GM21529 (cell line): ENCODE results near the gene KRT74.

ENCODE experiments used
- ATAC-seq: cut with Tn5 transposase; IDR thresholded peaks from one replicate; pipeline ENCODE4 v1.9.1; 2021; ENCODE audit not compliant: unreplicated experiment

KRT74 gene

DNA sequence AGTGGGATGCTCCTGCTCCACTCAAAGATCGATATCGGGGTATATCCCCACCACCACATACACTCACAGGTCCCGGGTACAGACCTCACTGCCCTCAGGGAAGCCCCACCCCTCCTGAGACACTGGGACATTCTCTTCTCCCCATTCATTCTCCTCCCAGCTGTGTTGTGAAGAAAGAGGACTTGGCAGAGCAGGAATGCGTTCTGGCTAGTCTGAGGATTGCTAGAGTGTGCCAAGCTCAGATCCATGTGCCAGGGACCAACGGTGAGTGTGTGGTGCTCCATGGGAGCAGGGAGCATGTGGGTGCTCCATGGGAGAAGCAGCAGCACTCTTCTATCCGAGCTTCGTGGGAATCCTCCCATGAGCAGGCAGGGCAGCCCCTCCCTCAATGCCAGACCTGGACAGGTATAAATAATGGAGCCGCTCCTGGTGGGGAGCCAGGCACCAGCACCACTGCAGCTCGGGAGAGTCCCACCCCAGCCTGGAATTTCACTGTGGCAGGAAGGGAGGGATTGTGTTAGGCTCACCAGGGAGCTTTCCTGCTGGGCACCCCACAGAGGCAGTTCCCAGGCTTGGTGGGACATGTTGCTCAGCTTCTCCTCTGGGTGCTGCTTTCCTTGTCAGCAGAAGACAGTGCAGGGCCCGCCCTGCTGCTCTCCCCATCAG lies 51.2 kb downstream of the KRT74 start:
- no peak for ATAC-seq

DNA sequence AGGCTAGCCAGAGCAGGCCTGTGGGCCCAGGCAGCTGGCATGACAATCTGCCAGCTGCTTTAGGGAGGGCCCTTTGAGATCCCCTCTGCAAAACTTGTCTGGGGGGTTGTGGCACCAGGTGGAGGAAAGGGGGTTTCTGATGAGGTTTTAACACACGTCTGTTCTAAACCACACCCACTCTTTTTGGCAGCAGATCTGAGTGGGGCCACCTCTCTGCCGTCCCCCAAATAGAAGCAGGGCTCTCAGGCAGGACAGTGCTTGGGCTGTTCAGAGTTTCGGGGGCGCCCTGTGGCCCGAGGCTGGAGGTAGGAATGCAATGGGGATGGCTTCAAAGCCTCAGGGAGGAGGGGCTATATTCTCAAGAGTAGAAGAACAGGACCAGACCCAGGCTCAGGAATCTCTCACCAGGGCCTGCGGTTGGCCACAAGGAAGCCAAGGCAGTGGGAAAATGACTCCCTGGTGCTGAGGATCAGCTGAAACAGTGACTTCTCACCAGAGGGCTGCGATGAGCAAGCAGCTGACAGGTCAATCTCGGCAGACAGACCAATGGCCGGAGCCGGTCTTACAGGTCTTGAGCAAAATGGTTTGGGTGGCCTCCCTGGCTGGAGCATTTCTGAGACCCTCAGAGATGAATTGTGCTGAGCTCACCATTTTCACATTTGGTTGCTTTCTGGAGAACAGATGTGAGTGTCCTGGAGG lies 51.9 kb downstream of the KRT74 start:
- no peak for ATAC-seq

DNA sequence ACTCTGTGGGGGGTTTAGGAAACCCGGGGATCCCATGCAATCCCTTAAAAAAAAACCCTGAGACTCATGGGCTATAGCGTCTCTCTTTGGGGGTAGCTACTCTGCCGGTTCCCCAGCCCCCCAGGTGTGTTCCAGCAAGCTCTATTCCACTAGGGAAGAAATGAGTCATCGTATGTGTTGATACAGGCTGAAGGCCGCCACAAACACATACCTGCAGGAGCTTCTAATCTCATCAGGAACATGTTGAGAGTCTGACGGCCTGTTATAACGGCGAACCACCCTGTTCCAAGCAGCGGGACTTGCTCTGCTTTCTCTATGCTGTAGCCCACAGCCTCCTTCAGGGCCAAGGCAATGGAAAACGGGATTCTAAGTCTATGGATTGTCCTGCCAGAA lies 52.5 kb downstream of the KRT74 start:
- no peak for ATAC-seq

DNA sequence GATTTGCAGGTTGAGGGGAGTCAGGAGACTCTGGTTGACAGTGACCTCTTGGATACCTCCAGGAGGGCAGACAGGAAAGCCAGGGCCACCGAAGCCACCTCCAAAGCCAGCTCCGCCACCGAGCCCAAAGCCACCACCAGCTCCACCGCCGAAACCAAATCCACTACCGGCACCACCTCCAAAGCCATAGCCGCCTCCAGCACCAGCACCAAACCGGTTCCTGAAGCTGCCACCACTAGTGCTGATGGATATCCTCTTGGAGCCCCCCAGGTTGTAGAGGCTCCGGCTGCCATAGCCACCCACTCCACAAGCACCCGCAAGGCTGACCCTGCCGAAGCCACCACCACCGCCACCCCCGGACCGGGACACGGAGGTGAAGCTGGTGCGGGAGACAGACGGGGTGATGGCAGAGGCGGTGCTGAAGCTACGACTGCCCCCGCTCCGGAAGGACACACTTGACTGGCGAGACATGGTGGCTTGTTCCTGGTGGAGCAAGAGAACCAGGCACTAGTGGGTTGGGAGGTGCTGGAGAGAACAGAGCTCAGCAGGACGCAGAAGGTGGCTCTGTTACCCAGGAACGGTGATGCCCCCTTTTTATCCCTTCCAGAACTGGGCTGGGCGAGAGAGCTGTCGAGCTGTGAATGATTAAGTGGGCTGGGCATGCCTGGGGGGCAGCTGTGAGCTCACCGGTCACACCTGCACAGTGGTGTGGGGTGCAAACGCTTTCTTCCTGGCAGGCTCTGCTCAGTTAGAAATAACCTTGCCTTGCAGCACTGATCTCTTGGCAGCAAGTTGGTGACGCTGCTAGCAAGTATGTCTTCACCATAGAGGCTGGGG lies 53.6 kb downstream of the KRT74 start, which contains the start of gene KRT5:
KRT5 (minus strand) TSS at position 569 of the 837 bp plus-strand sequence; CDS start at position 471, 98 bp downstream.
- no peak for ATAC-seq

DNA sequence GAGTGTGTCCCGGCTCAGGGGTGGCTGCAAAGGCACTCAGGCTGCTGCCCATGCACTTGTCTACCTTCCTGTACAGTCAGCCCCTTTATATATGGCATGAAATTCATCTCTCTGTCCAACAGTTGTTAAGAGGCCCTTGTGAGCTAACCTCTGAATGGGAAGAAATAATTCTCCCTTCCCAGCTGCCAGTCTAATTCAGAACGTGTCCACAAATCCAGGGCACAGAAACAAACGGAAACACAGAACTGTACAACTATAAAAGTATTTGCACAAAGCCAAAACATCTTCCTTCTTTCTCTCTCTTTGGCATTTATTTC lies 54.3 kb downstream of the KRT74 start:
- no peak for ATAC-seq

DNA sequence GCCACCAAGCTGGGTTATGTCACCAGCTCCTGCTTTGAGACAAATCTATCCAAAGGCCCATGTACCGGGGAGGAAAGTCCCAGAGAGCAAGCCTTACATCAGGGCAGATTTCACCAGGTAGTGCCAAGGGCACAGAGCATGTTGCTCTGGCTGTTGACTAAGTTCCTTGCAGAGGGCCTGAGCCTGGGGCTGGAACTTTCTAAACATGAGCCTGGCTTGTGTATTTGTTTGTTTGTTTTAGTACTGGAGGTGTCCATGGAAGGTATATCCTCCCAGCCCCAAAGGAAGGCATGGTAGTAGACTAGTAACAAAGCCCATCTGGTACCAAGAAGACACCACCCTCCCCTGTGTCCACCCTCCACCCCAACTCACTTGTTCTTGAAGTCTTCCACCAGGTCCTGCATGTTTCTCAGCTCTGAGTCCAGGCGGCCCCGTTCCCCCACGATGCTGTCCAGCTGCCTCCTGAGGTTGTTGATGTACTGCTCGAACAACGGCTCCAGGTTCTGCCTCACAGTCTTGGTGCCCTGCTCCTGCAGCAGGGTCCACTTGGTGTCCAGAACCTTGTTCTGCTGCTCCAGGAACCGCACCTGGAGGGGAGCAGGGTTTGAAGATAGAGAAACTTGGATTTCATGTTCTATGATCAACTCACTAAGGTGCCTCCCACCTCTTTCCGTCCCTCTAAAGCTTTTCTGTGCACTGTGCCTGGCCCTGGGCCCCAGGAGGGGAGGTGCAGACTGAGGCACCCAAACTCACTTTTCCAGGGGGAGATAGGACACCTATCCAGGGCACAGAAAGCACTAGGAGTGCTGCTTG lies 54.9 kb downstream of the KRT74 start:
- ATAC-seq, result no peak

DNA sequence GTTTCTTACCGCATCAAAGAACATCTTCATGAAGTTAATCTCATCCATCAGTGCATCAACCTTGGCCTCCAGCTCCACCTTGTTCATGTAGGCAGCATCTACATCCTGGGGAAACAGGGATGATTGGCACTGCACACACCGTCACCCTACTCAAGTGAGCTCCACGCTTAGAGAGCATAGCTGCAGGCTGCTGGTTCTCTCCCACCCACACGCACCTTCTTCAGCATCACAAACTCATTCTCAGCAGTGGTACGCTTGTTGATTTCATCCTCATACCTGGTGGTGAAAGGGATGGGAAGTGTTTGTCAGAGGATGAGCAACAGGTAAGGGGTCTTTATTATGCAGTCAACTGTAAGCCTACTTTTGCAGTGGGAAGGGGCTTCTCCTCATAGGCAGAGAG lies 55.8 kb downstream of the KRT74 start:
- no peak for ATAC-seq

DNA sequence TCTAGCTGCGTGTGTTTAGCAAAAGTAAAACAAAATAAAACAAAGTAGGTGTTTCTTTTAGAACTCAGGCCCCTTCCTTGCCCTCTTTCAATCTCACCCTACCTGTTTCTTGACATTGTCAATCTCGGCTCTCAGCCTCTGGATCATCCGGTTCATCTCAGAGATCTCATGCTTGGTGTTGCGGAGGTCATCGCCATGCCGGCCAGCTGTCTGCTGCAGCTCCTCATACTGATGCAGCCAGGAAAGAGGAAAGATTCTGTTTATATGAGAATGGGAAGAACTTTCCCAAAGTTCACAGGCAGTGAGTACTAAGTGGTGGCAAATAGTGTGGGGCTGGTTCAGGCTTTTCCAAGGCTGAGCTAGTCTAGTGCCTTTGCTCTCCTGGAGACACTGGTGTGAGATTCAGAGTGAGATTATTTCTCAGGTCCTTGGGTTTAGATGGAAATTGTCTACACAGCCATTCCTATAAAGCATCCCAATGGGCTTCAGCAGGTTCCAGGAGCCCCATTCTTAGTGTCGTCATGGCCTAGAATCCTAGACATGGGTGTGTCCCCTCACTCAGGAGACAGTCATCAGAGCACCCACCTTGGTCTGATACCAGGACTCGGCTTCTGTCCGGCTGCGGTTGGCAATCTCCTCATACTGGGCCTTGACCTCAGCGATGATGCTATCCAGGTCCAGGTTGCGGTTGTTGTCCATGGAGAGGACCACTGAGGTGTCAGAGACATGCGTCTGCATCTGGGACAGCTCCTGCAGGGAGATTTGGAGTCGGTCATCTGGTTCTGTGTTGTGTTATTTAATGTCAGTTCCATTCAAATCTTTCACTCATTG lies 56.4 kb downstream of the KRT74 start:
- ATAC-seq, result no peak

DNA sequence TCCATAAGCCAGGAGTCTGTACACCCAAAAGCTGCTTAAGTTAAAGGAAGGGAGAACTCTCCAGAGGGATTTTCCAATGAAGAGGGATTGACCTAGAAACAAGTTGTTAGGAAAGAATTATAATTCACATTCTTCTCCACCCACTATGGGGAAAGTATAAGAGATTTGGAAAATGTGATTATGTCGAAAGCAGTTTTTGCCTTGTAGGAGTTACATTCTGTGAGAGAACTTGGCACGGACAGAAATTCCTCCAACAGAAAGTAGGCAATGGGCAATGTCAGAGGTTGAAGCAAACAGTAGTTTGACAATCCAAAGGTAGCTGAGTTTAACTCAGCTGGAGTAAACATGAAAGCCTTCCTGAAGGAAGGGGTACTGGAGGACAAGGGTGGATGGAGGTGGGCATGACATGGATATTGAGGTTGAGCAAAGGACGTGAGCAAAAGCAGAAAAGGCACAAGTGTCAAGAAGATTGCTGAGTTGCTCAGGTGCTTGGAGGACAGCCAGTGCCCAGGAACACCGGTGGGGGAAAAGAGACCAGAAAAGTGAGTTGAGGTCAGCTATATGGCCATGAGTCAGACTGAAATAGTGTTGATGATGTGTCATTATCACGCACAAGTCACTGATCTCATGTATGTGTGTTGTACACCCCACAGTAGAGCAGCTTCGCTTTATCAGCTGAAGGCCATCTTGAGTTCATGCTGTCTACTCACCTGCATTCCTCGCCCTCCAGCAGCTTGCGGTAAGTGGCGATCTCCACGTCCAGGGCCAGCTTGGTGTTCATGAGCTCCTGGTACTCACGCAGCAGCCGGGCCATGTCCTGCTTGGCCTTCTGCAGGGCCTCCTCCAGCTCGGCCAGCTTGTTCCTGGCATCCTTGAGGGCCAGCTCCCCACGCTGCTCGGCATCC lies 57.5 kb downstream of the KRT74 start:
- no peak for ATAC-seq
